Fibroblast of lung (primary cell): Measurements from ENCODE around the gene SESN2.

Experiments used
- EZH2 ChIP-seq: IDR thresholded peaks from 2 replicates; pipeline ENCODE4 v1.5.1; 2012; ENCODE audit warnings: low read length, control low read depth, mild to moderate bottlenecking; ENCODE audit errors: missing control alignments
- TF ChIP-seq, protein P1 (sequence below), 2 donors: IDR thresholded peaks in 1 of 2; conservative IDR thresholded peaks in 1 of 2; 1 replicate in 1 of 2; 2 replicates in 1 of 2; pipeline ENCODE4 v1.5.1; 2011 to 2012; ENCODE audit warnings: low read length in 2 of 2, control low read depth in 1 of 2, inconsistent platforms in 1 of 2, low read depth in 1 of 2, mild to moderate bottlenecking in 1 of 2

DNA sequence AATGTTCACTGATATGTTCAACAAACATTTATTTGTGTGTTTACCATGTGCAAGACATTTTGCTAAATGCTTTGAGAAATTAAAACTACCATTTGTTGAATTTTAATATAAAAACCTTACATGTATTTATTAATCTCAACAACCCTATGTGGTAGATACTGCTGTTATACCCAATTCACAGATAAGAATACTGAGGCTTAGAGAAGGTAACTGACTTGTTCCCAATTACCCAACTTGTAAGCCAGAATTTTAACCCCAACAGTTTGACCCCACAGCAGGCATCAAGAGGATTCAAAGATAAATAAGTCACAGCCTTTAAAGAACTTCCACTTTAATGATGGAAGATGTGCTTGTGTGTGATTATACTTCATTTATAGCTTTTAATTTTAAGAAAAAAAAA, 30.2 kb upstream of the SESN2 start:
- TF ChIP-seq, protein P1, sequence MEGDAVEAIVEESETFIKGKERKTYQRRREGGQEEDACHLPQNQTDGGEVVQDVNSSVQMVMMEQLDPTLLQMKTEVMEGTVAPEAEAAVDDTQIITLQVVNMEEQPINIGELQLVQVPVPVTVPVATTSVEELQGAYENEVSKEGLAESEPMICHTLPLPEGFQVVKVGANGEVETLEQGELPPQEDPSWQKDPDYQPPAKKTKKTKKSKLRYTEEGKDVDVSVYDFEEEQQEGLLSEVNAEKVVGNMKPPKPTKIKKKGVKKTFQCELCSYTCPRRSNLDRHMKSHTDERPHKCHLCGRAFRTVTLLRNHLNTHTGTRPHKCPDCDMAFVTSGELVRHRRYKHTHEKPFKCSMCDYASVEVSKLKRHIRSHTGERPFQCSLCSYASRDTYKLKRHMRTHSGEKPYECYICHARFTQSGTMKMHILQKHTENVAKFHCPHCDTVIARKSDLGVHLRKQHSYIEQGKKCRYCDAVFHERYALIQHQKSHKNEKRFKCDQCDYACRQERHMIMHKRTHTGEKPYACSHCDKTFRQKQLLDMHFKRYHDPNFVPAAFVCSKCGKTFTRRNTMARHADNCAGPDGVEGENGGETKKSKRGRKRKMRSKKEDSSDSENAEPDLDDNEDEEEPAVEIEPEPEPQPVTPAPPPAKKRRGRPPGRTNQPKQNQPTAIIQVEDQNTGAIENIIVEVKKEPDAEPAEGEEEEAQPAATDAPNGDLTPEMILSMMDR (conservative IDR thresholded peaks at IDR 0.05 in 1 of 2, IDR thresholded peaks at IDR 0.05 in 1 of 2; ENCODE audit: low read depth in 1 of 2, low read length in 2 of 2): no peak
- no peak for TF ChIP-seq EZH2
